ENCODE results near the gene METTL26. TPM values are rescaled to one million over a fixed set of nuclear protein-coding genes. Genes with fewer than 3 reads are reported as not detected.

The METTL26 gene
- total and polyA plus RNA-seq, 2 of the 8 experiments (the other 6 are each of a cell fraction or from before 2014, with no cell fraction given): 100 to 186 TPM

GRCh38 chr16:595942-596735 lies 40.0 kb downstream of the METTL26 start:
- H3K23ac ChIP-seq (ENCODE audit: insufficient read length): no peak overlapping the region
- no peak overlapping the region for H3K14ac ChIP-seq (ENCODE audit: insufficient read length)
- no peak overlapping the region for H2AK5ac ChIP-seq (ENCODE audit: low read depth, low read length)
- no peak overlapping the region for H2BK20ac ChIP-seq (ENCODE audit: low read length)
- H3K23me2 ChIP-seq (ENCODE audit: low read depth, low read length): no peaks in the 10 kb centered on the region
- no peak for DNase-seq (ENCODE audit: low read depth in 1 of 2, low spot score in 2 of 2)
- no peak overlapping the region for H3K18ac ChIP-seq (ENCODE audit: extremely low read depth, low read length)
- FAIRE-seq: no peak
- H3K56ac ChIP-seq (replicated peaks; ENCODE audit: insufficient read length, low read depth, low read length): no peak overlapping the region
- H4K91ac ChIP-seq (replicated peaks; ENCODE audit: insufficient read length, low read length): no peak overlapping the region
- H3K4ac ChIP-seq (replicated peaks; ENCODE audit: insufficient read length, low read depth, low read length): no peak overlapping the region
- peaks cover 0 to 8% of the 10 kb centered on the region in 2 experiments; a peak in 2 of 4 replicates for H3K79me2 ChIP-seq (ENCODE audit: control insufficient read depth in 1 of 2, insufficient read depth in 2 of 2, low read length in 2 of 2)
- no peak overlapping the region for H4K5ac ChIP-seq (ENCODE audit: insufficient read length, low read depth, low read length)
- H3K27me3 ChIP-seq (replicated peaks in 1 of 4; ENCODE audit: control insufficient read depth in 3 of 4, extremely low read depth in 1 of 4, insufficient read depth in 3 of 4, low read length in 3 of 4): peaks cover 0 to 13% (median 7%) of the 10 kb centered on the region in 4 experiments; a peak in 5 of 7 replicates
- H2BK120ac ChIP-seq (replicated peaks; ENCODE audit: low read depth, low read length): no peak overlapping the region
- H4K8ac ChIP-seq (ENCODE audit: extremely low read depth, insufficient read depth, low read length): no peak overlapping the region
- no peak overlapping the region for H2AFZ ChIP-seq (ENCODE audit: low read length)
- CTCF ChIA-PET (ENCODE audit: partially characterized antibody): interaction anchor here (0.7 to 4.2 kb wide), 5 partner anchors 9 to 26 kb away, joined by 3 to 22 read pairs (median 5); no protein-coding TSS in a partner anchor
- no peak overlapping the region for H3K9ac ChIP-seq (replicated peaks in 1 of 4; ENCODE audit: extremely low read depth in 1 of 4, low read depth in 3 of 4, low read length in 3 of 4)
- POLR2A ChIA-PET (ENCODE audit: partially characterized antibody): interaction anchor here (1.2 to 2.6 kb wide), 3 partner anchors 9 to 15 kb away, joined by 3 to 8 read pairs (median 3); no protein-coding TSS in a partner anchor
- no peak overlapping the region for H3K4me2 ChIP-seq (ENCODE audit: insufficient read depth in 1 of 2, low read depth in 2 of 2, low read length in 2 of 2)
- no peak overlapping the region for H2BK12ac ChIP-seq (ENCODE audit: low read depth, low read length)
- no peak overlapping the region for H2BK15ac ChIP-seq (ENCODE audit: low read length)
- WGBS, 2 experiments (ENCODE audit: extremely low coverage in 1 of 2, insufficient coverage in 1 of 2, insufficient read length in 1 of 2, insufficient replicate concordance in 2 of 2, low coverage in 1 of 2, low lambda C conversion rate in 2 of 2, missing lambda C conversion rate in 1 of 2): 94% methylated on average over 31 of the region's 34 CpGs; no CpG with 5 or more reads in 1 of the 2 experiments
- TF ChIP-seq RFX5 (IDR thresholded peaks at IDR 0.05; ENCODE audit: borderline replicate concordance, low read depth, low read length): no peak
- TF ChIP-seq ZNF274 (IDR thresholded peaks at IDR 0.05; ENCODE audit: borderline replicate concordance, extremely low read depth, low read length): no peak
- no peak for TF ChIP-seq TAF1 (IDR thresholded peaks at IDR 0.05; ENCODE audit: low read depth, low read length)
- no peak for TF ChIP-seq TCF12 (IDR thresholded peaks at IDR 0.05; ENCODE audit: low read depth, low read length)
- TF ChIP-seq CBX5 (IDR thresholded peaks at IDR 0.05; ENCODE audit: low read depth, low read length): no peak
- no peak for TF ChIP-seq SRF (IDR thresholded peaks at IDR 0.05; ENCODE audit: low read depth, low read length)
- no peak for TF ChIP-seq NANOG (IDR thresholded peaks at IDR 0.05; ENCODE audit: insufficient read depth, low read depth, low read length, poor library complexity, severe bottlenecking)
- no peak for TF ChIP-seq JUN (IDR thresholded peaks at IDR 0.05; ENCODE audit: low read depth, low read length)
- H3K4me3 ChIP-seq (ENCODE audit: extremely low read depth in 1 of 4, insufficient read depth in 2 of 4, low read depth in 3 of 4, low read length in 4 of 4): no peak overlapping the region
- peaks cover 0 to 3% (median under 1%) of the 10 kb centered on the region in 4 experiments; a peak in 2 of 8 replicates for H3K36me3 ChIP-seq (ENCODE audit: control insufficient read depth in 2 of 4, insufficient read depth in 4 of 4, low read length in 3 of 4)
- H3K27ac ChIP-seq (ENCODE audit: low read depth, low read length): no peak overlapping the region
- peaks cover 12% of the 10 kb centered on the region; the same call in 1 of the 2 replicates for H3K79me1 ChIP-seq (ENCODE audit: low read depth, low read length)
- H3K4me1 ChIP-seq (replicated peaks in 1 of 4; ENCODE audit: control insufficient read depth in 3 of 4, insufficient read depth in 4 of 4, low read length in 3 of 4): peaks cover 0 to 2% (median 0%) of the 10 kb centered on the region in 4 experiments; a peak in 1 of 7 replicates
- peaks cover 16 to 28% of the 10 kb centered on the region in 2 experiments for H4K20me1 ChIP-seq (replicated peaks in 1 of 2; ENCODE audit: control insufficient read depth in 1 of 2, insufficient read depth in 2 of 2, low read length in 2 of 2)
- peaks cover 0 to 4% of the 10 kb centered on the region in 2 experiments; a peak in 1 of 4 replicates for H3K9me3 ChIP-seq (ENCODE audit: insufficient read depth in 2 of 2, low read depth in 1 of 2, low read length in 1 of 2)
- no peak overlapping the region for H2BK5ac ChIP-seq (ENCODE audit: low read depth, low read length)

Data from H1 (cell line).